Stimulated activated CD8-positive, alpha-beta memory T cell treated with anti-CD3 and anti-CD28 coated beads, Interleukin-7, amount 100 ng/mL, for 4 hours (primary cell): Measurements from ENCODE around the gene ACTR3C.
A peak's percentile ranks its signal among the peaks of the same experiment; 100 is the strongest.
"Not testable (repeated sequence)": the region's sequence is repeated elsewhere in the genome, so short reads cannot be mapped to it uniquely, and the experiment has no call there.

Experiments used
- DNase-seq, 2 donors: peaks; one replicate each; pipeline ENCODE4 v3.0.0-alpha.2; 2020; ENCODE audit warnings: low read depth in 2 of 2

Gene ACTR3C

GRCh38 chr7:150283608-150284007 is 39.7 kb downstream of the ACTR3C start:
- not testable (repeated sequence) for DNase-seq

- not testable (repeated sequence) for DNase-seq
Measured at GRCh38 chr7:150283111-150283510, 40.2 kb downstream of the ACTR3C start.

DNA sequence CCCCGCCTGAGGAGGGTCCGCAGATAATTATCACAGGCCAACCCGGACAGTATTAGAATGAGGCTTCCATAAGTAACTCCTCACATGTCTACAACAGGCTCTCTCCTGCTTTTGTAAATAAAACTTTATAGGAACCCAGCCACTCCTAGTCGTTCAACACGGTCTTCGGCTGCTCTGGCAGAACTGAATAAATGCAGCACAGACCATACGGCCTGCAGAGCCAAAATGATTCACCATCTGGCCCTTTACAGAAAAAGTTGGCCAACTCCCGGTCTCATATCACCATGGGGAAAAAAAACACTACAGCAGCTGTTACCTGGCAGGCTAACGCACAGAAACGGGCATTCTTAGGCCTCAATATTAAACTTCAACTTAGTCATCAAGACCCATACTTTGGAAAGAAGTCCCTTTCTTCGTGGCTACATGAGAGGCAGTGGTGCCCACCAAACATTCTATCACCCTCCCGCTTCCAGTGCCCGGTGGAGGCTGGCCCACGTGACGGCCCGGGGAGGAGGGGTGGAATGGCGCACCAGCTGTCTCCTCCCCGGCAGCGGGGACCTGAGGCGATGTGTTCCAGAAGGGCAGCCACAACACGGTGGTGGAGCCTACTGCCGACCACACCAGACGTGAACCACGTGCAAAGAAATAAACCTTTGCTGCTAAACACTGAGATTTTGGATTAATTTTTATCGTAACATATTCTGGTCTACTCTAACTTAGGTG is 41.5 kb downstream of the ACTR3C start:
- DNase-seq: not testable (repeated sequence)

GRCh38 chr7:150278383-150278782 is 45.0 kb downstream of the ACTR3C start:
- DNase-seq: not testable (repeated sequence)

GRCh38 chr7:150276132-150276695 is 47.1 kb downstream of the ACTR3C start:
- DNase-seq: peak in 1 of 2 donors; percentile 12

DNA sequence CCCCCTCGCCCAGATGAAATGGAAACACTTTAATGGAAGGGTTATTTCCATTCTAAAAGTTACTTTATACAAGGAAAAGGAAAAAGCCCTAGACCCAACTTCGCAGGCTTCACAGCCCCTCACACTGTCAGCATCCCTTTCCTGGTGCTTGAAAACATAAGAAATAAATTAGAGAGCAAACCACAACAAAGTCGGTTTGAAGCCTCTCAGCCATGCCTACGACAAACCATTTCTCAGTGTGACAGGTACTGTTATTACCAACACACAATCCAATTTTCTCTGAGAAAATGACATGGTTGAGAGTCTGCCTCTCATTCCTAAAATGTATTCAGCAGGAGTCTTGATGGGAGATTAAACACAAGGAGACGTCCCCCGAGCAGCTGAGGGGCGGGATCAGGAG is 51.4 kb downstream of the ACTR3C start:
- DNase-seq: not testable (repeated sequence)

- DNase-seq: not testable (repeated sequence)
Measured at GRCh38 chr7:150270101-150270824, 53.1 kb downstream of the ACTR3C start.

- not testable (repeated sequence) for DNase-seq
Measured at GRCh38 chr7:150268798-150269197, 54.5 kb downstream of the ACTR3C start.

- DNase-seq: not testable (repeated sequence)
Measured at GRCh38 chr7:150268287-150268686, 55.1 kb downstream of the ACTR3C start.

DNA sequence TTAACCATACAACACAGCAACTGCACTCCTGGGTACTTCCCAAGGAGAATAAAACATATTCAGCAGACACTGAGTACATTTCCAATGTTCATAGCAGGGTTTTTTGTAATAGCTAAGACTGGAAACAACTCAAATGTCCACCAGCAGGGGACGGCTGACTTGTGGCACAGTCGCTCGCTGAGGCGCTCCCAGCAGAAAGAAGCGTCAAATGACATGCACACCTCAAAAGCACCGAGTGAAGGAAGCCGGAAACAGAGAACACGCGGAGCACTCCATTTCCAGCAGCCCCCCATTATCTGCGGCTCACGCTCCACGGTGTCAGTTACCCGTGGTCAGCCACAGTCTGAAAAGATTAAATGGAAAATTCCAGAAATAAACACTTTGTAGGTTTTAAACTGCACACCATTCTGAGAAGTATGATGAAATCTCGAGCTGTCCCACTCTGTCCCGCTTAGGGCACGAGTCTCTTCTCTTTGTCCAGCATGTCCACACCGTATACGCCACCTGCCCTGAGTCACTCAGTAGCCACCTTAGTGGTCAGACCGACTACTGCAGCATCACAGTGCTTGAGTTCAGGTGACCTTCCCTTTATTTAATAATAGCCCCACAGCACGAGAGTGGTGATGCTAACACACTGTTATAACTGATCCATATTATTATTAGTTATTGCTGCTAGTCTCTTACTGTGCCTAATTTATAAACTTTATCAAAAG is 56.2 kb downstream of the ACTR3C start:
- DNase-seq: not testable (repeated sequence)

DNA sequence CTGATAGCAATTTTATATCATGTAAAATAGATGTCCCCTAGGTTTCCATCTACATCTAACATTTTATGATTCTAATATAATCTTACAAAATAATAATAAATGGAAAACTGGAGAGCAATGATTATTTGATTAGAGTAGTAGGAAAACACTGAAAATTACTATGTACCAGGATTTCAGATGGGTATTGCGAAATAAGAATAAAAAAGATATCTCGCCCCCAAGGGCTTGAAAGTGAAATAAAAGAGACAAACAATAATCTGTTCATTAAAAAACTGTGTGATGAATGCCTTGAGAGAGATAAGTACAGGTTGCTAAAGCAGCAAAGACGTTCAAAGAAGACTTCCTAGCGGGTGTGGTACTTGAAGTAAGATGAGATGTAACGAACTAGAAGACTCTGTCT is 60.7 kb downstream of the ACTR3C start:
- DNase-seq: not testable (repeated sequence)

- DNase-seq: not testable (repeated sequence)
Measured at GRCh38 chr7:150247745-150248144, 75.6 kb downstream of the ACTR3C start.

GRCh38 chr7:150245208-150245607 is 78.1 kb downstream of the ACTR3C start:
- not testable (repeated sequence) for DNase-seq

DNA sequence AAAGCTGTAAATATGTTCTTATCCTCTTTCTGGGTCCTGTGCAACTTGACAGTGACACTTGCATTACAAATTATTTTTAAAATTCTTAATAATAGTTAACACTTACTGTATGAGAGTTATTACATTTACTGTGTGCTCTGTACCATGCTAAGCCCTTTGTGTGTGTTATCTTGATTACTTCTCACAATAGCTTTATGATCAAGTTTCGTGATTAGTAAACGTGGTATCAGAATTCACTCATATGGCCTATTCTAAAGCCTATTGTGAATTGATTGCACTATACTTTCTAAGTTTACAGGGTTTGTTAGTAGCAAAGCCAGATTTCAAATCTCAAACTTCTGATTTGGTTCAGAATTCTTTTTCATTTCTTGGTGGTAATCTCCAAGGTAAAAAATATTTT is 80.4 kb downstream of the ACTR3C start:
- not testable (repeated sequence) for DNase-seq

GRCh38 chr7:150225444-150225843 is 97.9 kb downstream of the ACTR3C start:
- DNase-seq: not testable (repeated sequence)

DNA sequence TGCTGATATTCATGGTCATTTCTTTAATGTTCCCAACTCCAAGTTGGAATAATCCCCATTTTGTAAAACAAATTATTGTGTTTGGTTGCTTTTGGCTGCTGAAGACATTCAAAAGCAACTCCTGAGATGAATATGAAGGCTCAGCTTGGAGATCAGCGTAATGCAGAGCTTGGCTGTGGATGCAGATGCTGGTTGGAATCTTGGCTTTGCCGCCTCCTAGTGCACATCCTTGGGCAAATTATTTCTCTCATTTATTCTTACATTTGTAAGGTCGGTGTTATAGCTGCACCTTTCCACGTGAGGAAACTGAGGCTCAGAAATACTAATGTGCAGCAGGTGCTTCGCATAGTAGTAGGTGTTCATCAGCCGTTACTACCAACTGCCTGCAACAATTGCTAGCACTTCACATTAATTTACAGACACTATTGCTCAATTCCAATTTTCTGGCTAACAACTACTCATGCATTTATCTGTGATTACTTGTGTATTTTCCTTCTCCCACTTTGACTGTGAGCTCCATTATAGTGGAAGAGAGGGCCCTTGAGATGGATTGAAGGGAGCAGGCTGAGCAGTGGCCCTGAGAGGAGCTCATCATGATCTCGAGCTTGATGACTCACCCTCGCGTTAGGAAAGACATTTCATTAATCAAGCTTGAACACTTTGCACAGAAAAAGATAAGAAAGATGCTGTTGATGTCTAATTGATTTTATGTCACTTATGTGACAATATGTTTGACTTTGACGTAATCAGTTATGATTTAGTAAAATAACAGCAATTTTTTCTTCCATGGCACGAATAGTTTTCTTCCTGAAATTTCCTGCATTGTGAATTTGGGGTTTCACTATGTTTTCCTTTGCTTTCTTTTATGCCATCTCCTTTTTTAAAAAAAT is 101.0 kb downstream of the ACTR3C start:
- not testable (repeated sequence) for DNase-seq

GRCh38 chr7:150220673-150221181 is 102.6 kb downstream of the ACTR3C start:
- not testable (repeated sequence) for DNase-seq

GRCh38 chr7:150219941-150220658 is 103.2 kb downstream of the ACTR3C start:
- DNase-seq: not testable (repeated sequence)

GRCh38 chr7:150206848-150207247 is 116.5 kb downstream of the ACTR3C start:
- not testable (repeated sequence) for DNase-seq

- DNase-seq: not testable (repeated sequence)
Measured at GRCh38 chr7:150205866-150206265, 117.5 kb downstream of the ACTR3C start.
